SW480 (cell line): ENCODE measurements around the gene OR6B3.
"Not testable (repeated sequence)": the region's sequence is repeated elsewhere in the genome, so short reads cannot be mapped to it uniquely, and the experiment has no call there.

ENCODE experiments used
- DNase-seq: peaks from one replicate; pipeline ENCODE4 v3.0.0-alpha.2; 2016; ENCODE audit warnings: low spot score

The OR6B3 gene

DNA sequence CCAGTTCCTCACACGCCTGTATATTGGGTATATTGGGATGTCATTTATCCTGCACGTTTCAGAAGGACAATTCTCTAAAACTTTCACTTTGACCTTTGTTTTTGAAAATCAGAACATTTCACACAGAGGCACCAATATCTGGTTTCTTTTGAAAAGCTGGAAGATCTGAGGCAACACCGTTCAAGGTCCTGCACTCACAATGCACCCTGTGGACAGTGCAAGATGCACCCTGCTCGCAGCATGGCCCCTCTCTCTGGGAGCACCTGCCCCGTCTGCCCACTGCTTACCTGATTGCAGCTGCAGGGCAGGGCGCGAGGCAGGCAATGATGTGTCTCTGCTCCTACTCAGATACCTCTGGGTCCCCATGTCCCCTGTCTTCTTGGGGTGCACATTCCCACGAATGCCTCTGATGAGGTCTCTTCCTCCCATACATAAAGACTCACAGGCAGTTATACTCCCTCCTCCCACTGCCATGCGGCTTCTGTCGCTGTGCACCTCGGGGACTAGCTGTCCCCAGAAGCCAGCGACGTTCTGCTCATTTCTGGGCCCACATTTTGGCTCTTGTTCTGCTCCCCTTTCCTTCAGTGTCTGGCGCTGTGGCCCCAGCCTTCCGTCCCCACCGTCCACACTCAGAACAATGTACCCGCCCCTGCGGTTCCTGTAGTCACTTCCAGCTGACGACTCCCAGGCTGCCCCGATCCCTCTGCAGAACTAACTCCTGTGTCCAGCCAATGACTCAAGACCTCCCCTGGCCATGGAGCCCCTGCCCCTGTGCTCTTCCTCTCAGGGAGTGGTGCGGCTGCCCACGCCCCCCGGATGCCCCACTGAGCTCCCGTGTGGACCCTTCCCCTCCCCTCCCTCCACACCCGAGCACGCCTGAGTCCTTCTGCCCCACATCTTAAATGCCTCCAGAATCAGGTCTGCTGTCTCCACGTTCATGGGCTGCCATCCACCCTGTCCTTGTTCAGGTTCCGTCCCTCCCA lies at the start of gene OR6B3:
TSS of gene OR6B3 (minus strand) at position 349 of the 983 bp plus-strand sequence.
- DNase-seq, result no peak

DNA sequence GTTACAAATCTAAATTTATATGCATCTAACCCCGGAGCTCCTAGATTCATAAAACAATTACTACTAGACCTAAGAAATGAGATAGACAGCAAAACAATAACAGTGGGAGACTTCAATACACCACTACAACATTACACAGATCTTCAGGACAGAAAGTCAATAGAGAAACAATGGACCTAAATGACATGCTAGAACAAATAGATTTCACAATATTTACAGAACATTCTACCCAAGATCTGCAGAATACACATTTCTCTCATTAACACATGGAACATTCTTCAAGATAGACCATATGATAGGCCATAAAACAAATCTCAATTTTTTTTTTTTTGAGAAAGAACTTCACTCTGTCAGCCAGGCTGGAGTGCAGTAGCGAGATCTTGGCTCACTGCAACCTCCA lies 45.0 kb upstream of the OR6B3 start:
- DNase-seq, result no peak

- no peak for DNase-seq
These were observed 42.5 kb upstream of the OR6B3 start for GRCh38 chr2:240095556-240096523.

DNA sequence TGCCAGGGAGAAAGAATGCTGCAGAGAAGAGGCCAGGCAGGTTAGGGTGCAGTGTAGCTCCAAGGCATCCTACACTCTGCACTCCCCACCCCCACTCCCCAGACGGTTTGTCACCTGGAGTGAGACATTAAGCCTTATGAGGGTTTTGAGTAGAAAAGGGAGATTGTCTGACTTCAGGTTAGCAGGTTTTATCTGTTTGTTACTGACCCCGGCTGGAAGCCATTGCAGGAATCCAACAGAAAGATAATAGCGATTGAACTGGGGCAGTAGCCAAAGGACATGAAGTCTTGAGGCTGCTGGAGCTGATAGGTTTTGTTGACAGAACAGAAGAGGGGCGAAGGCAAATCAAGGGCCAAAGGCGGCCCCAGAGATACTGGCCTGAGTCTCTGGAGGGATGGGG lies 36.0 kb upstream of the OR6B3 start:
- DNase-seq, result no peak

DNA sequence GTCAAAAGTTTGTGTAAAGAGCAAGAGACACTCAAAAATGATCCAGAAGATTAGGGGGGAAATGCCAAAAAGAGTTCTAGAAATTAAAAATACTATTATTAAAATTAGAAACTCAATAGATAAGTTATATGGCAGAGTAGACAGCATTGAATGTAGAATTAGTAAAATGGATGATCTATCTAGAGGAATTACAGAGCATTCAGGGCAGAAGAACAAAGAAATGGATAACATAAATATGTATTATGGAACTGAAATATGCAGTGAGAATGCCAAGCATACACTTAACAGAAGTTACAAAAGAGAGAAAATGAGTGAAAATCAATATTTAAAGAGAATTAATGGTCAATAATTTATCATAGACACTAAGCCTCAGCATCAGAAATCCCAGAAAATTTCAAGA lies 33.2 kb upstream of the OR6B3 start:
- DNase-seq, result no peak

DNA sequence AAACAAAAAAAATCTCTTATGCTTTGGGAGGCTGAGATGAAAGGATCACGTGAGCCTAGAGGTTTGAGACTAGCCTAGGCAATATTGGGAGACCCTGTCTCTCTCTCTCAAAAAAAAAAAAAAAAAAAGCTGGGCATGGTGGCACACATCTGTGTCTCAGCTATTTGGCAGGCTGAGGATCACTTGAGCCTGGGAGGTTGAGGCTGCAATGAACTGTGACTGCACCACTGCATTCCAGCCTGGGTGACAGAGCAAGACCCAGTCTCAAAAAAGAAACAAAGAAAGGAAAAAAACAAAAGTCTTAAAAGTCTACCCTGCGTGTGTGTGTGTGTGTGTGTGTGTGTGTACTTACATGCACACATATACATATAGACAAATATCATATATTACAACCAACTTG lies 25.3 kb upstream of the OR6B3 start:
- DNase-seq, result no peak

- DNase-seq, result no peak
These were observed 24.1 kb upstream of the OR6B3 start for GRCh38 chr2:240077442-240077841.

DNA sequence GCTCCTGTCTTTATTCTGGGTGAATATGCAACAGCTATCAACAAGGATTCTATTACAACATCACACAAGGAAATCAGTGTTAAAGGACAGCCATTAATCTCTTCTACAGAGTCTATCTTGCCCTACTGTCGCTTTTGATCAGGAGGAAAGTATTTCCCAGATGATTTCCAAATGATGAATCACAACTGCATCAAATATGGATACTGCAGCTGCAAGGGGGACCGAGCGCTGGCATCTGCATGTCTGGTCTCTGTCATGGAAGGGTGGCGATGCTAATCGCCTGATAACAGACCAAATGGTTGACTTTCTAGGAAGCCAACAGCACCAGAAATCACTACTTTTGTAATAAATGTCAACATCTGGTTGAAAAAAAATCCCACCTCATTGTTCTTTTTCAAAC lies 21.2 kb upstream of the OR6B3 start:
- no peak for DNase-seq

DNA sequence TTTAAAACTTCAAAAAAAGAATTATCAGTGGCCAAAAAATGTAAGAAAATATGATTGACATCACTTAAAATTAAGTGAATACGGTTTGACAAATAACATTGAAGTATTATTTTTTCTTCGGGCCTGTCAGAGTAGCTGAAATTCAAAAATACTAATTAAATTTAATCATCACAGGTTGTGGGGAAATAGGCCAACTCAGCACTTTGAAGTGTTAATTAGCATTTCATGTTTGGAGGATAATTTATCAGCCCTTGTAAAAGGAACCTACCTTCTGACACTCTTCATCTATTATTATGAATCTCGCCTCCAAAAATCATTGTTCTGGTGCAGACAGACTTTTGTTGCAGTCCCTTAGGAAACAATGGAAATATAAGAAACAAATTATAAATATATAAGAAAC lies 17.6 kb upstream of the OR6B3 start:
- DNase-seq, result no peak

DNA sequence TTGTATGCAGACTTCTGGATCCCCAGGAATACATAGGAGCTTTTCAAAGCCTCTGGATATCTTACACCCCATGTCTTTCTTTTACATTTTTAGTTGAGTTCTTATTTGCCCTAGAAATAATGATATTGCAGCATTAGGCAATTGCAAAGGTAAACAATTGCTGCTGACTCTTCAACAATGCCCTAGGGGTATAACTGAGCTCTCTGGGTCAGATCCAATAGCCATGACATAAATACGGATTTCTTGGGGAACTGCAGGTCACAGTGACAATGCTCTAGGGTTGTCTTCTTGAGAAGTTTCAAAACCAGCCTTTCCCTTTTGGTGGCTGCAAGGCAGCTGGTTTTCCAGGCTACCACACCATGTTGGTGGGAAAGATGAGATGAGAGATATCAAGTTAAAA lies 16.5 kb upstream of the OR6B3 start:
- no peak for DNase-seq

- DNase-seq, result no peak
These were observed 14.9 kb upstream of the OR6B3 start for GRCh38 chr2:240068193-240068592.

DNA sequence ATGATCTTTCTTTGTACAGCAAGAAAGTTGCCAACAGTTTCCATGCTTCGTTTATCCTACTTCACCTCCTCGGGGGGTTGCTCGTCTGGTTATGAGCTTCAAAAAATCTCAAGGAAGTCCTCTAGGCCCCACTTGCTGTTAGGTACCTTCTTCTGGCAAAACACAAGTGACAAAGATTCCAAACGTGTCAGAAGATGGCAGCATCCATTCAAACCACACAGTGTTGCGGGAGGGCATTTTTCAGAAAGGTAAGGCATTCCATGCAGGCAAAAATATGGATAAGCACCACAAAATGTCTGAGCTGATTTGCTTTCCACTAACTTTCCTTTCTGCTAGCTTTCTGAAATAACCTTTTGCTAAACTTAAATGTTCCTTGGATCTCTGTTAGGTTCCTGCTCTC lies 13.2 kb upstream of the OR6B3 start:
- no peak for DNase-seq

DNA sequence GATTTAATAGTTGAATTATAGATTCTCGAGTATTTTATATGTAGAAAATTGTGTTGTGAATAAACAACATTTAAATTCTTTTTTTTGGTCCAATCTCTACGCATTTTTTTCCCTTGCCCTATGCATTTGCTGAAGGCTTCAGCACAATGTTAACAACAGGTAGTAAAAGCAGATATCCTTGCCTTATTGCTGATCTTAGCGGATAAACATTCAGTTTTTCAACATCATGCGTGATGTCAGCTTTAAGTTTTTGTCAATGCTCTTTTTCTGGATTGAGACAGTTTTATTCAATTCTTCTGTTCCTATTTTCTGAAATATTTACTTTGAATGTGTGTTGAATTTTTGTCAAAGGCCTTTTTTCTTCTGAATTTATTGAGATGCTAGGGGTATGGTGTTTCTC lies 11.6 kb upstream of the OR6B3 start:
- no peak for DNase-seq

DNA sequence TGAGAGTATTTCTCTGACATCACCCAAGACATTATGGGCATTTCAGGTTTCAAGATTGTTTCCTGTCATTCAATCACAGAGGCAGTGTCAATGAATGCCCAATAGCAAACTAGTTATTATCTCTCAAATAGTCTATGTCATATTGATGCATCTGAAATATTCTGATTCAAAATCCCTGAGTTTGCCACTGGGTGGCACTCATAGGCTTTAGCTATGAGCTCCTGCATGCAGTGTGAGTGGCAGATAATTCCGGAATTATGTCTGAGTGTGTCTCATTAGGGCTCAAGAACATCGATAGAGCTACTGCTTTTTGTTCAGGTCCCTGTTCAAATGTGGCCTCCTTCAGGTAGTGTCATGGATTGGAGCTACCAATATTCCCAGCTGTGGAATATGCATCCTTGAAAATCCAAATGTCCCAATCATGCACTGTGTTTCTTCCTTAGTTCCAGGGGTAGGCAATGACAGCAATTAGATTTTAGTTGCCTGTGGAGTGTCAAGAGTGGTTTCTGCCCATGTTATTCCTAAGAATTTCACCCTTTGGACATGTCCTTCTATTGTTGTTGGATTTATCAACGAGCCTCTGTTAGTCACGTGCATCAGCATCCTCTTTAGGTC lies 7.8 kb upstream of the OR6B3 start:
- DNase-seq, result peak; percentile 42

- DNase-seq, result no peak
These were observed 3.4 kb upstream of the OR6B3 start for GRCh38 chr2:240056678-240057077.

GRCh38 chr2:240055177-240055917 lies 2.0 kb upstream of the OR6B3 start:
- no peak for DNase-seq

DNA sequence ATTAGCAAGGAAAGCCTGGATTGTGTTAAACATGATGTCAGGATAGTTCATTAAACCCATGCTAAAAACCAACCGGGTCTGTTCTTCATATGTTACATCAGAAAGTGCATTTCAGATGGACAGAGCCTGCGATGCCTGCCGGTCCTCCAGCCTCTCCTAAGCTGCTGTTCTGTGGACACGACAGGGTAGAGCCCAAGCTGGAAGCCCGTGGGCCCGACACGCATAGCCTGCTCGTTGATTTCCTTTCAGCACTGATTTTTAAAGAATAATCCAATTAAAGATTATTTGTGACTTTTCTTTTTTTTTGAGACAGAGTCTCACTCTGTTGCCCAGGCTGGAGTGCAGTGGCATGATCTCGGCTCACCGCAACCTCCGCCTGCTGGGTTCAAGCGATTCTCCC lies 797 bp downstream of the OR6B3 start:
- DNase-seq, result no peak

GRCh38 chr2:240051697-240052096 lies 1.6 kb downstream of the OR6B3 start:
- DNase-seq, result no peak

DNA sequence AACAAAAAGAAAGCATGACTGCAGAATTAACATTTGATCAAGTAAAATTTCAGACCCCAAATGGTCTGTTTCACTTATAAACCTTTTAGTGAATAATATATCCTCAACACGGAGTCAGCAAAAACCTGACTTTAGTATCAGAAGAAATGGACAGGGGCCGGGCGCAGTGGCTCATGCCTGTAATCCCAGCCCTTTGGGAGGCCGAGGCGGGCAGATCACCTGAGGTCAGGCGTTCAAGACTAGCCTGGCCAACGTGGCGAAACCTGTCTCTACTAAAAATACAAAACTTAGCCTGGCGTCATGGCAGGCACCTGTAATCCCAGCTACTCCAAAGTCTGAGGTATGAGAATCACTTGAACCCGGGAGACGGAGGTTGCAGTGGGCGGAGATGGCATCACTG lies 3.0 kb downstream of the OR6B3 start:
- DNase-seq, result no peak

- DNase-seq, result no peak
These were observed 5.1 kb downstream of the OR6B3 start for GRCh38 chr2:240048237-240048636.

DNA sequence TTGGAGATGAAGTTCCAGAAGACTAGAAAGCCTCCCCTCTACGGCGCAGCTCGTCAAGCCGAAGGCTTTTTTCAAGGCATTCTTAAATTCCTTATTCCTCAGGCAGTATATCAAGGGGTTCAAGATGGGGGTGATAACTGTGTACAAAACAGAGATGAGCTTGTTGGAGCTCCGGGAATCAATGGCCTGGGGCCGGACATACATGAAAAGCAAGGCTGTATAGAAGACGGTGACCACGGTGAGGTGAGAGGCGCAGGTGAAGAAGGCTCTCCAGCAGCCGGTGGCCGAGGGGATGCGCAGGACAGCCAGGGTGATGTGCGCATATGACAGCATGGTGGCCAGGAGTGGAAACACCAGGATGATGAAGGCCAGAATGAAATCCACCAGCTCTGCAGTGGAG lies 8.2 kb downstream of the OR6B3 start:
- DNase-seq, result no peak

GRCh38 chr2:240044096-240044495 lies 9.2 kb downstream of the OR6B3 start:
- DNase-seq, result not testable (repeated sequence)
